ENCODE measurements around the gene OR10G4.

DNA sequence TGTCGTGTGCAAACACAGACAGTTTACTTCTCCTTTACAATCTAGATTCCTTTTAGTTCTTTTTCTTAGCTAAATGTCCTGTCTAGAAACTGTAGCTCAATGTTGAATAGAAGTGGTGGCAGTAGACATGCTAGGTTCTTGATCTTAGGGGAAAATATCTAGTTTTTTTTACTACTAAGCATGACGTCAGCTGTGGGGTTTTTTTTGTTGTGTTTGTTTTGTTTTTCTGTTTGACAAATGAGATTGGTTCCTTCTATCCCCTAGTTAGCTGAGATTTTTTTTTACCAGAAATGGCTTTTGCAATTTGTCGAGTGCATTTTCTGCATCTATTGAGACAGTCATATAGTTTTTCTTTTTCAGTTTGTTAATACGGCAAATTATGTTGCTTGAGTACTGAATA is 30.6 kb downstream of the OR10G4 start:
- TF ChIP-seq POLR2A (IDR thresholded peaks at IDR 0.05; ENCODE audit: low read depth) (no peak), EP300 (IDR thresholded peaks at IDR 0.05) (no peak)
- TF ChIP-seq, protein P1, sequence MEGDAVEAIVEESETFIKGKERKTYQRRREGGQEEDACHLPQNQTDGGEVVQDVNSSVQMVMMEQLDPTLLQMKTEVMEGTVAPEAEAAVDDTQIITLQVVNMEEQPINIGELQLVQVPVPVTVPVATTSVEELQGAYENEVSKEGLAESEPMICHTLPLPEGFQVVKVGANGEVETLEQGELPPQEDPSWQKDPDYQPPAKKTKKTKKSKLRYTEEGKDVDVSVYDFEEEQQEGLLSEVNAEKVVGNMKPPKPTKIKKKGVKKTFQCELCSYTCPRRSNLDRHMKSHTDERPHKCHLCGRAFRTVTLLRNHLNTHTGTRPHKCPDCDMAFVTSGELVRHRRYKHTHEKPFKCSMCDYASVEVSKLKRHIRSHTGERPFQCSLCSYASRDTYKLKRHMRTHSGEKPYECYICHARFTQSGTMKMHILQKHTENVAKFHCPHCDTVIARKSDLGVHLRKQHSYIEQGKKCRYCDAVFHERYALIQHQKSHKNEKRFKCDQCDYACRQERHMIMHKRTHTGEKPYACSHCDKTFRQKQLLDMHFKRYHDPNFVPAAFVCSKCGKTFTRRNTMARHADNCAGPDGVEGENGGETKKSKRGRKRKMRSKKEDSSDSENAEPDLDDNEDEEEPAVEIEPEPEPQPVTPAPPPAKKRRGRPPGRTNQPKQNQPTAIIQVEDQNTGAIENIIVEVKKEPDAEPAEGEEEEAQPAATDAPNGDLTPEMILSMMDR (IDR thresholded peaks at IDR 0.05), result no peak

Data from esophagus muscularis mucosa (tissue), 4 donors.